Chondrocyte (in vitro differentiated cells): ENCODE measurements around the gene IGFBP5. TPM values are rescaled to one million over a fixed set of nuclear protein-coding genes. Genes with fewer than 3 reads are reported as not detected.
A peak's percentile ranks its signal among the peaks of the same experiment; 100 is the strongest.

ENCODE experiments used
- DNase-seq: peaks from one replicate; pipeline ENCODE4 v3.0.0; 2021; ENCODE audit warnings: mixed read lengths, low spot score
- H3K27ac Mint-ChIP-seq: one replicate; pipeline ENCODE4 v1.8.0; 2021; ENCODE audit warnings: mild to moderate bottlenecking, moderate library complexity, mixed read lengths; ENCODE audit not compliant: unreplicated experiment
- H3K27me3 Mint-ChIP-seq: 2 replicates; pipeline ENCODE4 v1.8.0; 2021; ENCODE audit warnings: low read depth, mixed read lengths
- H3K36me3 Mint-ChIP-seq: 2 replicates; pipeline ENCODE4 v1.8.0; 2021; ENCODE audit warnings: low read depth, mixed read lengths
- H3K4me1 Mint-ChIP-seq: 2 replicates; pipeline ENCODE4 v1.8.0; 2021; ENCODE audit warnings: low read depth, mild to moderate bottlenecking, mixed read lengths
- H3K4me3 Mint-ChIP-seq: one replicate; pipeline ENCODE4 v1.8.0; 2021; ENCODE audit warnings: mild to moderate bottlenecking, moderate library complexity, mixed read lengths; ENCODE audit not compliant: unreplicated experiment
- H3K9me3 Mint-ChIP-seq: 2 replicates; pipeline ENCODE4 v1.8.0; 2021; ENCODE audit warnings: low read depth, mixed read lengths
- CTCF ChIP-seq: fragments of 200-600 bp; sonication (generic); IDR thresholded peaks from 2 replicates; pipeline ENCODE4 v1.5.0; 2021; ENCODE audit warnings: antibody characterized with exemption, mild to moderate bottlenecking, moderate library complexity
- total RNA-seq: library from RNA; stranded (reverse); gene quantifications from 3 replicates; pipeline ENCODE4 v1.2.1, GENCODE V29; 2021

The IGFBP5 gene
- total RNA-seq, 1 donor from 2014 or later, result 502 TPM

GRCh38 chr2:216635701-216636550, 59.4 kb downstream of the IGFBP5 start:
- H3K4me1 Mint-ChIP-seq, result peaks cover 62% of the 10 kb centered on the region
- no peaks in the 10 kb centered on the region for H3K27me3 Mint-ChIP-seq
- H3K36me3 Mint-ChIP-seq, result peaks cover 26% of the 10 kb centered on the region
- no peak for TF ChIP-seq CTCF
- H3K9me3 Mint-ChIP-seq, result no peaks in the 10 kb centered on the region
- H3K27ac Mint-ChIP-seq, result peak overlapping the region; percentile 96
- DNase-seq, result peak; percentile 79
- peak overlapping the region; percentile 100 for H3K4me3 Mint-ChIP-seq

- Mint-ChIP-seq H3K27me3 (no peaks in the 10 kb centered on the region), H3K36me3 (peaks cover 21% of the 10 kb centered on the region), H3K4me3 (peak overlapping the region; percentile 100), H3K27ac (peak overlapping the region; percentile 96), H3K4me1 (peaks cover 56% of the 10 kb centered on the region), H3K9me3 (no peaks in the 10 kb centered on the region)
- peak; percentile 19 for TF ChIP-seq CTCF
- DNase-seq, result peak; percentile 44
These were observed 60.2 kb downstream of the IGFBP5 start for GRCh38 chr2:216635171-216635570.

- H3K27me3 Mint-ChIP-seq, result no peaks in the 10 kb centered on the region
- peak overlapping the region; percentile 100 for H3K4me3 Mint-ChIP-seq
- DNase-seq, result peak; percentile 25
- no peaks in the 10 kb centered on the region for H3K9me3 Mint-ChIP-seq
- H3K4me1 Mint-ChIP-seq, result peaks cover 52% of the 10 kb centered on the region
- peak overlapping the region; percentile 96 for H3K27ac Mint-ChIP-seq
- peaks cover 17% of the 10 kb centered on the region for H3K36me3 Mint-ChIP-seq
- no peak for TF ChIP-seq CTCF
These were observed 60.8 kb downstream of the IGFBP5 start for GRCh38 chr2:216634370-216635148.

- Mint-ChIP-seq H3K27me3 (no peaks in the 10 kb centered on the region), H3K9me3 (no peaks in the 10 kb centered on the region), H3K4me1 (peaks cover 49% of the 10 kb centered on the region), H3K4me3 (peak overlapping the region; percentile 100), H3K27ac (peak overlapping the region; percentile 91), H3K36me3 (peaks cover 15% of the 10 kb centered on the region)
- peak; percentile 91 for DNase-seq
- TF ChIP-seq CTCF, result no peak
These were observed 61.6 kb downstream of the IGFBP5 start for GRCh38 chr2:216633616-216634369.
